A673 (cell line): ENCODE data around the gene GRIK4.

Experiments used
- EZH2 ChIP-seq: fragments of 200-600 bp; sonication (generic); IDR thresholded peaks from 2 replicates; pipeline ENCODE4 v1.6.1; 2017; ENCODE audit warnings: borderline replicate concordance, low read depth, mild to moderate bottlenecking, mixed read lengths, antibody characterized with exemption, low read length; ENCODE audit not compliant: poor library complexity, severe bottlenecking
- TF ChIP-seq, protein P1 (sequence below): fragments of 300-800, 200-600 bp; sonication (generic); conservative IDR thresholded peaks from 2 replicates; pipeline ENCODE4 v1.5.1; 2017; ENCODE audit warnings: low read depth, mild to moderate bottlenecking, antibody characterized with exemption, low read length, moderate library complexity, mixed read lengths

GRCh38 chr11:120712881-120713280, 201.3 kb downstream of the GRIK4 start:
- TF ChIP-seq, protein P1, sequence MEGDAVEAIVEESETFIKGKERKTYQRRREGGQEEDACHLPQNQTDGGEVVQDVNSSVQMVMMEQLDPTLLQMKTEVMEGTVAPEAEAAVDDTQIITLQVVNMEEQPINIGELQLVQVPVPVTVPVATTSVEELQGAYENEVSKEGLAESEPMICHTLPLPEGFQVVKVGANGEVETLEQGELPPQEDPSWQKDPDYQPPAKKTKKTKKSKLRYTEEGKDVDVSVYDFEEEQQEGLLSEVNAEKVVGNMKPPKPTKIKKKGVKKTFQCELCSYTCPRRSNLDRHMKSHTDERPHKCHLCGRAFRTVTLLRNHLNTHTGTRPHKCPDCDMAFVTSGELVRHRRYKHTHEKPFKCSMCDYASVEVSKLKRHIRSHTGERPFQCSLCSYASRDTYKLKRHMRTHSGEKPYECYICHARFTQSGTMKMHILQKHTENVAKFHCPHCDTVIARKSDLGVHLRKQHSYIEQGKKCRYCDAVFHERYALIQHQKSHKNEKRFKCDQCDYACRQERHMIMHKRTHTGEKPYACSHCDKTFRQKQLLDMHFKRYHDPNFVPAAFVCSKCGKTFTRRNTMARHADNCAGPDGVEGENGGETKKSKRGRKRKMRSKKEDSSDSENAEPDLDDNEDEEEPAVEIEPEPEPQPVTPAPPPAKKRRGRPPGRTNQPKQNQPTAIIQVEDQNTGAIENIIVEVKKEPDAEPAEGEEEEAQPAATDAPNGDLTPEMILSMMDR = no peak
- no peak for TF ChIP-seq EZH2
